HG03558 (cell line): ENCODE measurements around the gene PRKCZ.

Experiments
- ATAC-seq: cut with Tn5 transposase; IDR thresholded peaks from one replicate; pipeline ENCODE4 v1.9.1; 2021; ENCODE audit warnings: moderate number of reproducible peaks; ENCODE audit not compliant: unreplicated experiment; ENCODE audit errors: extremely low read depth

The PRKCZ gene

GRCh38 chr1:2215329-2215728, 165.1 kb downstream of the PRKCZ start:
- no peak for ATAC-seq

GRCh38 chr1:2215909-2216766, 165.9 kb downstream of the PRKCZ start:
- ATAC-seq = no peak

DNA sequence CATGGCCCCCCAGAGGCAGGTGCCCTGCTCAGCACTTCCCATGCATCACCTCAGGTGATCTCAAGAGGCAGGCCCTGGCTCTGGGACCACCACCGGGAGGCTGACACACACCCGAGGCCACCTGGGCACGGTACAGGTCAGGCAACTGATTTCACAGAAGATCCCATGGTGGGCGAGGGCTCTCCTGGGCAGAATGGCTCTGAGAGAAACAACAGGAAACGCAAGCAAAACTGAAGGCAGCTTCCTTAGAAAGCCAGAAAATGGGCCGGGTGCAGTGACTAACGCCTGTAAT, 166.5 kb downstream of the PRKCZ start:
- ATAC-seq = no peak

DNA sequence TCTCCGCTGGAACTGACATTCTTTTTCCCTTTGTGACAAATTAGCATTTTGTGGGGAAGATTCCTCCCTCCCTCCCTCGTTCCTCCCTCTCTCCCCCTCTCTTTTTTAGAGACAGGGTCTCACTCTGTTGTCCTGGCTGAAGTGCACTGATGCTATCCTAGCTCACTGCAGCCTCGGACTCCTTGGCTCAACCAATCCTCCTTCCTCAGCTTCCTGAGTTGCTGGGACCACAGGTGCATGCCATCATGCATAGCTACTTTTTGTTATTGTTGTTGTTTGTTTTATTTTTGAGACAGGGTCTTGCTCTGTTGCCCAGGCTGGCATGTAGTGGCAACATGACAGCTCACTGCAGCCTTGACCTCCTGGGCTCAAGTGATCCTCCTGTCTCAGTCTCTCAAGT, 171.1 kb downstream of the PRKCZ start:
- ATAC-seq = no peak

GRCh38 chr1:2224170-2224584, 174.0 kb downstream of the PRKCZ start:
- no peak for ATAC-seq

- ATAC-seq = no peak
Measured at GRCh38 chr1:2224631-2225428, 174.6 kb downstream of the PRKCZ start.

GRCh38 chr1:2226525-2227345, 176.5 kb downstream of the PRKCZ start:
- no peak for ATAC-seq

DNA sequence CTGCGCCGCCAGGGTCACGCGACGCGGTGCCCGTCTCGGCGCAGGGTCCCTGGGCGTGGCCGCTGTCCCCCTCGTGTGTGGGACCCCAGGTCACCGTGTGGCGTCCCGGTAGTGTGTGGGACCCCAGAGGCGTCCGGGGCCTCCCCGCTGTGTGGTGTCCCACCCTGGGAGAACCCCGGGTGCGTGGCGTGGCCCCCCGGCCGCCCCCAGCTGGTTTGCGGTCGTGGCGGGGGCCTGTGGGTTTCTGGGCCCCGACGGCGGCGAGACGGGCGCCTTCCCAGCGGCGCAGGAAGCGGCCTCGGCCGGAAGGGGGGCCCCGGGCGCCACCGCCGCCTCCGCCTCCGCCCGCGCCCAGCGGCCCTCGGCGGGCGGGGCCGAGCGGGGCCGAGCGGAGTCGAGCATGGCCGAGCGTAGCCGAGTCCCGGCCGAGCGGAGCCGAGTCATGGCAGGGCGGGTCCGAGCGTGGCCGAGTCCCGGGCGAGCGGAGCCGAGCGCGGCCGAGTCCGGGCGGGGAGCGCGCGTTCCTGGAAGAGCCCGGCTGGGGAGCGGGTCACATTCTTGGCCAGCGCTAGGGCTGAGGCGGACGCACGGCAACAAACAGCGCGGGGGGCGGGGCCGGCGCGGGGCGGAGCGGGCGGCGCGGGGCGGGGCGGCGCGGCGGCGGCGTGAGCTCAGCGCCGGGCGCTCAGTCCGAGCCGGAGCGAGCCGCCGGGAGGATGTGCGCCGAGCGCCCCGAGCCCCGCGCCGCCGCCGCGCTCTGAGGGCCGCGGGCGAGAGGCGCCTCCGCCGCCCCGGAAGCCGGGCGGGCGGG, 177.3 kb downstream of the PRKCZ start:
- peak; percentile 63 for ATAC-seq

DNA sequence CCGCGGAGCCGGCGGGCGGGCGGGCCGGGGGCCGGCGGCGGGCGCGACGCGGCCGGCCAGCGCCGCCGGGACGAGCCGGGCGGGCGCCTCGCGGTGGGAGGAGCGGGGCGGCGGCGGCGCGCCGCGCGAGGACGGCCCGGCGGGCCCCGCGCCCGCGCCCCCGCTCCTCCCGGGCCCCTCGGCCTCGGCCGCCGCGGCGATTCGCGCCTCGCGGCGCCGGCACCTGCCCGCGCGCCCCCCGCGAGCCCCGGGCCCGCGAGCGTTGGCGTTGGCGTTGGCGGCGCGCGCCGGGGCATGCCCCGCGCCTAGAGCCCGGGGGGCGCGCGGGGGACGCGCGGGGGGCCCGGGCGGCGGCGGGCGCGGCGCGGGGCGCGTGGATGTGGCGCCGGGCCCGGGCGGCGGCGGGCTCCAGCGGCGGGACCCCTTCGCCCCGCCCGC, 178.0 kb downstream of the PRKCZ start, which contains the start of gene SKI:
SKI (plus strand) TSS at position 163 of the 438 bp plus-strand sequence. CDS start 448 bp downstream, outside the sequence.
- no peak for ATAC-seq

DNA sequence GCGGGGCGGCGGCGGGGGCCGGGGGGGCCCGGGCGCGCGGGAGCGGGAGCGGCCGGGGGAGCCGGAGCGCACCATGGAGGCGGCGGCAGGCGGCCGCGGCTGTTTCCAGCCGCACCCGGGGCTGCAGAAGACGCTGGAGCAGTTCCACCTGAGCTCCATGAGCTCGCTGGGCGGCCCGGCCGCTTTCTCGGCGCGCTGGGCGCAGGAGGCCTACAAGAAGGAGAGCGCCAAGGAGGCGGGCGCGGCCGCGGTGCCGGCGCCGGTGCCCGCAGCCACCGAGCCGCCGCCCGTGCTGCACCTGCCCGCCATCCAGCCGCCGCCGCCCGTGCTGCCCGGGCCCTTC, 178.5 kb downstream of the PRKCZ start:
- no peak for ATAC-seq

GRCh38 chr1:2229037-2229864, 179.0 kb downstream of the PRKCZ start:
- ATAC-seq = no peak

DNA sequence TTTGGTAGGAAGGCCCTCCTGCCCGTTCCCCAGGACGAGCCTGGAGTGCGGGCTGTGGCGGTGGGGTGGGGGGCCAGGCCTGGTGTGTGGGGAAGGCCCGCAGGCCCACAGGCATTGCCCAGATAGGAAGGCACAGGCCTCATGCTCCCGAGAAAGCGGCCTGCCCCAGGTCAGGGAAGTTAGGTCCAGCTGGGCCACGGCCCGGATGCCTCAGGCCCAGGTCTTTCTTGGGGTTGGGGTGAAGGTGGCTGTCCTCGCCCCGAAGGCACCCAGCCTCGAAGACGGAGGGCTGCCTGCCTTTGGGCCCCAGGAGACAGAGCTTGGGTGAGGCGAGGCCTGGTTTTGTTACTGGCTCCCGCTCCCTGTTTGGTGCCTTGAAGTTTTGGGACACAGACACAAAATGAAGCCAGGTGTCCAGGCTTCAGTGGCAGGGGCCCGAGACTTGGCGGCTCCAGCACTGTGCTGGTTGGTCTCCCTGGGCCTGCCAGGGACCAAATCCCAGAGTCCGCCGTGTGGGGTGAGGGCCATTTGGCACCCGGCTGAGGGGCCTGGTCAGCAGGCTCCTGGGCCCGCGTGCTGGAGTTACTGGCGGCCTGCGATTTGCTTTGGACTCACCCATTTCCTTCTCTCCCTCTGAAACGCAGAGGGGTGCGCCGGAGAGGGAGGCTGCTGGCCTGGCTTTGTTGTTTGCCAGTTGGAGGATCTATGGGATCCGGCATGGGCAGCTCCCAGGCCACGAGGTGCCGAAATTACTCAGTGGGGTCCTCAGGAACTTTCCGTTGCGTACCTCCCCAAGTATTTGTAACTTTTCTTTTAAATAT, 179.9 kb downstream of the PRKCZ start:
- ATAC-seq = no peak

DNA sequence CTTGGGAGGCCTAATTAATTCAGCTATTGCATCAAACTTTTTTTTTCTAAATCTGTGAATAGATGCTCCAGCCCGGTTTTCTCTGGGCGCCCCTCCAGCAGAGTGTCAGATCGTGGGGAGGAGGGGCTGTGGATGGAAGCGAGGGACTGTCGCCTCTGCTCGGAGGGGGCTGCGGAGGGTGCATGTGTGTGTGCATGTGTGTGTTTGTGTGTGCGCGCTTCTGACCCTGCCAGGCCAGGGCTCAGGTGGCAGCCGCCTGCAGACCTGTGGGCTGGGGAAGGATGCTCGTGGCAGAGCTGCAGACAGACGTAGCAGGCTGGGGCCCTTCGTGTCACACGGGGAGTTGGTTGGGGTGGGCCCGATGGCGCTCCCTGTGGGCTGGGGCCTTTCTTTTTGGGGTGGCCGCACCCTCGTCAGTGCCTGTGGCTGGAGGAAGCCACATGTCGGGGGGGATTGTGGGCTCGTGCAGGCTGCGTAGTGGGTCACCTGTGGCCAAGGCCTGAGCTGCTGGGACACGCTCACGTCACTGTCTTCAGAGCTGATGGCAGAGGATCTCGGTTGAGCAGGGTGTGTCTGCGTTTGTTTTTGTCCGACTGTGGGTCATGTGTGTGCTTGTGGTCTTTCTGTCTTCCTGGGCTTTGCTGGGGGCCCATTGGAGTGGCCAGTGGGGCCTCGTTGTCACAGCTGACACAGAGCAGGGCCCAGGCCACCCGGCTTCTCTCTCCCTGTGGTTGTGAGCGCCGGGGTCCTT, 180.7 kb downstream of the PRKCZ start:
- ATAC-seq = no peak

GRCh38 chr1:2231532-2232254, 181.5 kb downstream of the PRKCZ start:
- ATAC-seq = no peak

GRCh38 chr1:2232255-2232915, 182.2 kb downstream of the PRKCZ start:
- ATAC-seq = no peak

- no peak for ATAC-seq
Measured at GRCh38 chr1:2232916-2233438, 182.8 kb downstream of the PRKCZ start.
